AG08396 (cell line): ENCODE results near the gene LDB2.
A peak's percentile ranks its signal among the peaks of the same experiment; 100 is the strongest.

Source experiments
- DNase-seq: peaks from one replicate; pipeline ENCODE4 v3.0.0; 2012; ENCODE audit warnings: low spot score, mixed read lengths

Gene LDB2

GRCh38 chr4:16843831-16844508 is 54.5 kb downstream of the LDB2 start:
- peak; percentile 73 for DNase-seq

GRCh38 chr4:16838226-16838875 is 60.1 kb downstream of the LDB2 start:
- DNase-seq = no peak

- DNase-seq = no peak
Observed at GRCh38 chr4:16837475-16837874, 61.0 kb downstream of the LDB2 start.

- DNase-seq = no peak
Observed at GRCh38 chr4:16836324-16836723, 62.1 kb downstream of the LDB2 start.

GRCh38 chr4:16835597-16836247 is 62.7 kb downstream of the LDB2 start:
- no peak for DNase-seq

- DNase-seq = no peak
Observed at GRCh38 chr4:16834814-16835213, 63.6 kb downstream of the LDB2 start.

- no peak for DNase-seq
Observed at GRCh38 chr4:16833722-16834121, 64.7 kb downstream of the LDB2 start.

- DNase-seq = no peak
Observed at GRCh38 chr4:16830081-16830480, 68.4 kb downstream of the LDB2 start.

GRCh38 chr4:16827794-16828724 is 70.4 kb downstream of the LDB2 start:
- no peak for DNase-seq

- no peak for DNase-seq
Observed at GRCh38 chr4:16827045-16827444, 71.4 kb downstream of the LDB2 start.

GRCh38 chr4:16826406-16826910 is 72.0 kb downstream of the LDB2 start:
- no peak for DNase-seq

- DNase-seq = no peak
Observed at GRCh38 chr4:16824278-16824806, 74.1 kb downstream of the LDB2 start.

GRCh38 chr4:16820329-16820728 is 78.1 kb downstream of the LDB2 start:
- no peak for DNase-seq

- DNase-seq = no peak
Observed at GRCh38 chr4:16819652-16820051, 78.8 kb downstream of the LDB2 start.

- DNase-seq = no peak
Observed at GRCh38 chr4:16818005-16818404, 80.4 kb downstream of the LDB2 start.

GRCh38 chr4:16817286-16817685 is 81.2 kb downstream of the LDB2 start:
- DNase-seq = no peak

GRCh38 chr4:16814361-16814760 is 84.1 kb downstream of the LDB2 start:
- no peak for DNase-seq

- DNase-seq = no peak
Observed at GRCh38 chr4:16812041-16812440, 86.4 kb downstream of the LDB2 start.

GRCh38 chr4:16809943-16810342 is 88.5 kb downstream of the LDB2 start:
- DNase-seq = no peak

GRCh38 chr4:16809064-16809463 is 89.4 kb downstream of the LDB2 start:
- DNase-seq = no peak

GRCh38 chr4:16807355-16807754 is 91.1 kb downstream of the LDB2 start:
- no peak for DNase-seq

GRCh38 chr4:16804581-16804980 is 93.9 kb downstream of the LDB2 start:
- DNase-seq = no peak
